PFSK-1 (cell line): ENCODE results near the gene CELA2B.

Experiments
- POLR2AphosphoS5 ChIP-seq: IDR thresholded peaks from 2 replicates; pipeline ENCODE4 v1.6.1; 2012; ENCODE audit warnings: low read depth, mild to moderate bottlenecking, control low read depth, low read length, moderate library complexity
- SIN3A ChIP-seq: IDR thresholded peaks from 2 replicates; pipeline ENCODE4 v1.6.1; 2012; ENCODE audit warnings: mild to moderate bottlenecking, low read length, moderate library complexity, borderline replicate concordance; ENCODE audit not compliant: insufficient read depth
- TAF1 ChIP-seq: IDR thresholded peaks from 2 replicates; pipeline ENCODE4 v1.6.1; 2012; ENCODE audit warnings: low read length, control low read depth, borderline replicate concordance; ENCODE audit not compliant: insufficient read depth
- TF ChIP-seq, protein P1 (sequence below), 2 experiments: IDR thresholded peaks; 2 replicates each; pipeline versions ENCODE4 v1.6.1 to v1.8.0; 2011 to 2012; ENCODE audit warnings: low read depth in 2 of 2, low read length in 2 of 2, control low read depth in 1 of 2, inconsistent platforms in 1 of 2, mild to moderate bottlenecking in 1 of 2, moderate library complexity in 1 of 2; ENCODE audit not compliant: insufficient read depth in 1 of 2

DNA sequence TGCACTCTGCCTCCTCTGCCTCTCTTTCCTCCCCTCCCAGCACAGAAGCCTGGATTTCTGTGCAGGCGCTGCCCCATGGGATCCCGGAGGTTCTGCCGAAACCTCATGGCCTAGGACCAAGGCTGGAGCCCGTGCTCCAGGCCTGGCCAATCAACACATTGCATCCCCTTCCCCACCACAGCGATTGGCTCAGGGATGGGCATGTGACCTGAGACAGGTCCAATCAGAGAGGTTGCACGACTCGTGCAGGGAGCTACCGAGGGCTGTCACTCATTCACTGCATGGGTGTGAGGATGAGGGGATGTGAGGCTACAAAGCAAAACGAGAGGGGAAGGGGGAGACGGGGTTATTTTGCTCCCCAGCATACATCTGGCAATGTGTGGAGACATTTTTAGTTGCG lies 3.3 kb upstream of the CELA2B start:
- TF ChIP-seq TAF1 = no peak
- TF ChIP-seq POLR2AphosphoS5 = no peak
- TF ChIP-seq SIN3A = no peak
- TF ChIP-seq, protein P1, sequence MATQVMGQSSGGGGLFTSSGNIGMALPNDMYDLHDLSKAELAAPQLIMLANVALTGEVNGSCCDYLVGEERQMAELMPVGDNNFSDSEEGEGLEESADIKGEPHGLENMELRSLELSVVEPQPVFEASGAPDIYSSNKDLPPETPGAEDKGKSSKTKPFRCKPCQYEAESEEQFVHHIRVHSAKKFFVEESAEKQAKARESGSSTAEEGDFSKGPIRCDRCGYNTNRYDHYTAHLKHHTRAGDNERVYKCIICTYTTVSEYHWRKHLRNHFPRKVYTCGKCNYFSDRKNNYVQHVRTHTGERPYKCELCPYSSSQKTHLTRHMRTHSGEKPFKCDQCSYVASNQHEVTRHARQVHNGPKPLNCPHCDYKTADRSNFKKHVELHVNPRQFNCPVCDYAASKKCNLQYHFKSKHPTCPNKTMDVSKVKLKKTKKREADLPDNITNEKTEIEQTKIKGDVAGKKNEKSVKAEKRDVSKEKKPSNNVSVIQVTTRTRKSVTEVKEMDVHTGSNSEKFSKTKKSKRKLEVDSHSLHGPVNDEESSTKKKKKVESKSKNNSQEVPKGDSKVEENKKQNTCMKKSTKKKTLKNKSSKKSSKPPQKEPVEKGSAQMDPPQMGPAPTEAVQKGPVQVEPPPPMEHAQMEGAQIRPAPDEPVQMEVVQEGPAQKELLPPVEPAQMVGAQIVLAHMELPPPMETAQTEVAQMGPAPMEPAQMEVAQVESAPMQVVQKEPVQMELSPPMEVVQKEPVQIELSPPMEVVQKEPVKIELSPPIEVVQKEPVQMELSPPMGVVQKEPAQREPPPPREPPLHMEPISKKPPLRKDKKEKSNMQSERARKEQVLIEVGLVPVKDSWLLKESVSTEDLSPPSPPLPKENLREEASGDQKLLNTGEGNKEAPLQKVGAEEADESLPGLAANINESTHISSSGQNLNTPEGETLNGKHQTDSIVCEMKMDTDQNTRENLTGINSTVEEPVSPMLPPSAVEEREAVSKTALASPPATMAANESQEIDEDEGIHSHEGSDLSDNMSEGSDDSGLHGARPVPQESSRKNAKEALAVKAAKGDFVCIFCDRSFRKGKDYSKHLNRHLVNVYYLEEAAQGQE (IDR thresholded peaks at IDR 0.05; ENCODE audit: insufficient read depth in 1 of 2, low read depth in 2 of 2, low read length in 2 of 2) = no peak
